ENCODE measurements around the gene FBRSL1. TPM values are rescaled to one million over a fixed set of nuclear protein-coding genes. Genes with fewer than 3 reads are reported as not detected.
"Not testable (repeated sequence)": the region's sequence is repeated elsewhere in the genome, so short reads cannot be mapped to it uniquely, and the experiment has no call there.

FBRSL1 gene
- total and polyA plus RNA-seq, 4 donors, result 2.5 to 35.5 (median 5.6) TPM

DNA sequence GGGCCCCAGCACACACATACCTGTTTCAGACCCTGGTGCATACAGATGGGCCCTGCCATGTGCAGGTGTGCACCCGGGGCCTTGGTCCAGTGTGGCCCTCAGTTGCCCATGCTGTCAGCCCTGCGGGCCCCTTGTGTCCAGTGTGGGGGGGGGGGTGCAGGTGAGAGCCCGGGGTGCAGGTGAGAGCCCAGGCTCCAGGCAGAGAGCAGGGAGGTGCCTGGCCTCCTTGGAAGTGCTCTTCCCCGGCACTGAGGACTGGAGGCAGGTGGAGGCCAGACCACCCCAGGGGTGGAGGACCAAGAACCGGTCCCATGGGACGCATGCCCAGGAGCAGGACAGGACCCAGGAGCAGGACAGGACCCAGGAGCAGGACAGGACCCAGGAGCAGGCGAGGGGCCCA is 40.9 kb downstream of the FBRSL1 start:
- Histone ChIP-seq H3K4me1 (ENCODE audit: control insufficient read depth in 4 of 4, insufficient read depth in 4 of 4, low read length in 3 of 4) (no peaks in the 10 kb centered on the region), H3K4me3 (ENCODE audit: low read depth in 1 of 3, low read length in 3 of 3) (no peak overlapping the region), H3K27me3 (ENCODE audit: control insufficient read depth in 4 of 4, insufficient read depth in 4 of 4, low read length in 3 of 4) (no peaks in the 10 kb centered on the region), H3K9me3 (ENCODE audit: control insufficient read depth in 4 of 4, low read length in 3 of 4) (no peaks in the 10 kb centered on the region), H3K36me3 (ENCODE audit: control insufficient read depth in 4 of 4, insufficient read depth in 3 of 4, low read depth in 1 of 4, low read length in 3 of 4) (no peaks in the 10 kb centered on the region), H3K9ac (ENCODE audit: low read depth in 1 of 2, low read length in 2 of 2) (no peak overlapping the region), H3K27ac (ENCODE audit: low read depth in 1 of 2, low read length in 2 of 2) (no peak overlapping the region)
- TF ChIP-seq TAF1 (conservative IDR thresholded peaks at IDR 0.05) (no peak), EGR1 (IDR thresholded peaks at IDR 0.05; ENCODE audit: low read depth in 2 of 2) (no peak), NR2F2 (IDR thresholded peaks at IDR 0.05) (no peak), RXRA (IDR thresholded peaks at IDR 0.05) (no peak), REST (IDR thresholded peaks at IDR 0.05) (no peak), JUND (IDR thresholded peaks at IDR 0.05) (no peak), SP1 (IDR thresholded peaks at IDR 0.05) (no peak), FOXA1 (IDR thresholded peaks at IDR 0.05) (no peak), YY1 (IDR thresholded peaks at IDR 0.05) (no peak), ATF3 (IDR thresholded peaks at IDR 0.05) (no peak), HNF4G (IDR thresholded peaks at IDR 0.05) (no peak), RAD21 (IDR thresholded peaks at IDR 0.05) (no peak), HNF4A (conservative IDR thresholded peaks at IDR 0.05) (no peak), FOXA2 (IDR thresholded peaks at IDR 0.05) (no peak)
- TF ChIP-seq, protein P1, sequence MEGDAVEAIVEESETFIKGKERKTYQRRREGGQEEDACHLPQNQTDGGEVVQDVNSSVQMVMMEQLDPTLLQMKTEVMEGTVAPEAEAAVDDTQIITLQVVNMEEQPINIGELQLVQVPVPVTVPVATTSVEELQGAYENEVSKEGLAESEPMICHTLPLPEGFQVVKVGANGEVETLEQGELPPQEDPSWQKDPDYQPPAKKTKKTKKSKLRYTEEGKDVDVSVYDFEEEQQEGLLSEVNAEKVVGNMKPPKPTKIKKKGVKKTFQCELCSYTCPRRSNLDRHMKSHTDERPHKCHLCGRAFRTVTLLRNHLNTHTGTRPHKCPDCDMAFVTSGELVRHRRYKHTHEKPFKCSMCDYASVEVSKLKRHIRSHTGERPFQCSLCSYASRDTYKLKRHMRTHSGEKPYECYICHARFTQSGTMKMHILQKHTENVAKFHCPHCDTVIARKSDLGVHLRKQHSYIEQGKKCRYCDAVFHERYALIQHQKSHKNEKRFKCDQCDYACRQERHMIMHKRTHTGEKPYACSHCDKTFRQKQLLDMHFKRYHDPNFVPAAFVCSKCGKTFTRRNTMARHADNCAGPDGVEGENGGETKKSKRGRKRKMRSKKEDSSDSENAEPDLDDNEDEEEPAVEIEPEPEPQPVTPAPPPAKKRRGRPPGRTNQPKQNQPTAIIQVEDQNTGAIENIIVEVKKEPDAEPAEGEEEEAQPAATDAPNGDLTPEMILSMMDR (IDR thresholded peaks at IDR 0.05; ENCODE audit: low read depth, low read length, missing input control), result no peak
- TF ChIP-seq, protein P2, sequence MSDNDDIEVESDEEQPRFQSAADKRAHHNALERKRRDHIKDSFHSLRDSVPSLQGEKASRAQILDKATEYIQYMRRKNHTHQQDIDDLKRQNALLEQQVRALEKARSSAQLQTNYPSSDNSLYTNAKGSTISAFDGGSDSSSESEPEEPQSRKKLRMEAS (IDR thresholded peaks at IDR 0.05), result no peak
- WGBS, result 91% methylated on average over 7 of the region's 7 CpGs
- DNase-seq (ENCODE audit: low spot score), result no peak

DNA sequence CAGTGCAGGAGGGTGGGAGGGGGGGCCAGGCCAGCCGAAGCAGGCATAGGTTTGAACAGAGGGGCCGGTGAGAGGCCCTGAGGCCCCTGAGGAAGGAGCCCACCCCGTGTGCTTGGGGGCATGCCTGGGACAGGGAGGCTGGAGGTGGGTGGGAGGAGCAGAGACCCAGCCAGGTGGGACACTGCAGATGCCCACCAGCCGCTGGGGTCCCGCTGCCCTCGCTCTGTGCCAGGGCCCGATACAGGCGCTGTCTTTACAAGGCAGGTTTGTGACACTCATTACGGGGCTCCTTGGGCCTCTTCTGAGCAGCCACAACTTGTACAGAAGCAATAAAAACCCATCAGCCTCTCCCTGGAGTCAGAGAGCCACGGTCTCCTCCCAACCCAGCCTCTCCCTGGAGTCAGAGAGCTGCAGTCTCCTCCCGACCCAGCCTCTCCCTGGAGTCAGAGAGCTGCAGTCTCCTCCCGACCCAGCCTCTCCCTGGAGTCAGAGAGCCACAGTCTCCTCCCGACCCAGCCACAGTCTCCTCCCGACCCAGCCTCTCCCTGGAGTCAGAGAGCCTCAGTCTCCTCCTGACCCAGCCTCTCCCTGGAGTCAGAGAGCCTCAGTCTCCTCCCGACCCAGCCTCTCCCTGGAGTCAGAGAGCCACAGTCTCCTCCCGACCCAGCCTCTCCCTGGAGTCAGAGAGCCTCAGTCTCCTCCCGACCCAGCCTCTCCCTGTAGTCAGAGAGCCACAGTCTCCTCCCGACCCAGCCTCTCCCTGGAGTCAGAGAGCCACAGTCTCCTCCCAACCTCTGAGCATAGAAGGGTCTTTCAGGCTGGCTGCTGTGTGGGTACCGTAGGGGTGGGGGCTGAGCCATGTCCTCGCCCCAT is 43.0 kb downstream of the FBRSL1 start:
- WGBS, result 97% methylated on average over 20 of the region's 20 CpGs
- not testable (repeated sequence) for H3K36me3 ChIP-seq (ENCODE audit: control insufficient read depth in 4 of 4, insufficient read depth in 3 of 4, low read depth in 1 of 4, low read length in 3 of 4); DNase-seq (ENCODE audit: low spot score)

More for the DNA sequence above, 43.0 kb downstream of the FBRSL1 start:
- not testable (repeated sequence) for H3K9me3 ChIP-seq (ENCODE audit: control insufficient read depth in 4 of 4, low read length in 3 of 4); H3K4me3 ChIP-seq (ENCODE audit: low read depth in 1 of 3, low read length in 3 of 3); H3K9ac ChIP-seq (ENCODE audit: low read depth in 1 of 2, low read length in 2 of 2); H3K27me3 ChIP-seq (ENCODE audit: control insufficient read depth in 4 of 4, insufficient read depth in 4 of 4, low read length in 3 of 4); H3K4me1 ChIP-seq (ENCODE audit: control insufficient read depth in 4 of 4, insufficient read depth in 4 of 4, low read length in 3 of 4); H3K27ac ChIP-seq (ENCODE audit: low read depth in 1 of 2, low read length in 2 of 2)

All from liver (tissue), 9 donors.